Measurements from ENCODE around the gene SLC4A7. TPM values are rescaled to one million over a fixed set of nuclear protein-coding genes. Genes with fewer than 3 reads are reported as not detected.
"Not testable (repeated sequence)": the region's sequence is repeated elsewhere in the genome, so short reads cannot be mapped to it uniquely, and the experiment has no call there.

The SLC4A7 gene
- total RNA-seq, 8 experiments from 2014 or later: 40.3 to 187 (median 67.5) TPM

DNA sequence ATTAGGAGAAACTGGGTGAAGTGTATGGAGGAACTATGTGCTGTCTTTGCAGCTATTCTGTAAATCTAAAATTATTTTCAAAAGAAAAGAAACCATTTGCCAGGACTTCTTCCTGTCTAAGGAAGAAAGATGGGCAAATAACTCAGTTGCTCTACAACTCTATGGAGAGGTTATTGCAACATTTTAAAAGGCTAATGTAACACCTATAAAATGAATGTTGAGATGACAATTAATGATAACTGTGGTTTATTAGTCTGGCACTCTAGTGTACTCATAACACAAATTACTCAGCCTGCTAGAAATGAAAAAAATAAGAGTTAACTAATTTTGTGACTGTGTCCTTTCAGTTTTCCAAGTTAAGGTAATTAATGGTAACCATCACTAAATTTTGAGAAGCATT is 32.3 kb downstream of the SLC4A7 start:
- no peak for ATAC-seq (replicated peaks in 6 of 8)
- no peaks in the 10 kb centered on the region for H3K4me1 ChIP-seq (replicated peaks in 1 of 2)
- H3K27ac ChIP-seq: no peak overlapping the region
- H3K4me3 ChIP-seq: no peak overlapping the region
- in situ Hi-C loops (cut with MboI; ENCODE audit: low pct_unique_long_range_greater_than_20kb in 2 of 9, low sequenced_read_pairs in 9 of 9, unreplicated experiment in 9 of 9): no loop called here

DNA sequence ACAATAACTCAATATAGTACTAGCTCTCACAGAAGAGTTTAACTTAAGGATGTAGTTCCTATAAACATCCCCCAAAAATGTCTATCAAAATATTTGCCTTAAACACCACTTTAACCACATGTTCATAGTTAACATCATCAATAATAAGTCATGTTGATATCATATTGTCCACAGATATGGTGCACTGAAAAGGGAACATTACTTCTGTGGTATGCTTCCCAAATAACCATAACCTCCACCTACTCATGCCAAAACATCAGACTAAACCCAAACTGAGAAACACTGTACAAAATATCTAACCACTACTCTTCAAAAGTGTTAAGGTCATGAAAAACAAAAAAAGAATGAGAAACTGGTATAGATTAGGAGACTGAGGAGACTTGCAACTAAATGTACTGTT is 32.9 kb downstream of the SLC4A7 start:
- H3K4me1 ChIP-seq (replicated peaks in 1 of 2): no peaks in the 10 kb centered on the region
- no peak for ATAC-seq (replicated peaks in 6 of 8)
- in situ Hi-C loops (cut with MboI; ENCODE audit: low pct_unique_long_range_greater_than_20kb in 2 of 9, low sequenced_read_pairs in 9 of 9, unreplicated experiment in 9 of 9): no loop called here
- H3K4me3 ChIP-seq: no peak overlapping the region
- no peak overlapping the region for H3K27ac ChIP-seq

DNA sequence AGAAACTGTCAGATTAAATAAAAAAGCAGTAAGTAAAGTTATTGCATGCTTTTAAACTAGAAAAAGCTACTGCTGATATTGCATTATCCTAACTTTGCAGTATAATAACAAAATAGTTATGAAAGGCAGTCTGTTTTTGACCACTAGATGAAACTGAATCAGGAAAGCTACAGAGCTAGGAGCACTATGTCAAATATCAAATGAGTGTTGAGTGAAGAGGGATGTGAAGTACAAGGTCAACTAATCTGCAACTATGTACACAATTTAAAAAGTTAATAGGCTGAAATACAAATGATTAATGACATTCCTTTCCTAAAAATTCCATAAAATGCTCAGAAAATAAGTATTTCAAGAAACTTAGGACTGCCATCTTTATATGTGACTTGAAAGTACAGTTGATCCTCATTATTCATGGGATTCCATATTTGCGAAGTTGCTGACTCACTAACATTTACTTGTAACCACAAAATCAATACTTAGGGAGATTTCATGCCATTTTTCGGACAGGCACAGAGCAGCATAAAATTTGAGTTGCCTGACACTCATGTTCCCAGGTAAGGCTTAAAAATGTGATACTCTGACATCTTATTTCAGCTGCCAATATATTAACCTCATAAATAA is 34.5 kb downstream of the SLC4A7 start:
- in situ Hi-C loops (cut with MboI; ENCODE audit: low pct_unique_long_range_greater_than_20kb in 2 of 9, low sequenced_read_pairs in 9 of 9, unreplicated experiment in 9 of 9): no loop called here
- Histone ChIP-seq H3K4me1 (replicated peaks in 1 of 2) (no peaks in the 10 kb centered on the region), H3K27ac (no peak overlapping the region), H3K4me3 (no peak overlapping the region)
- 20 to 100% (median 100%) methylated on average over 1 to 2 of the region's 2 CpGs for WGBS, 10 experiments
- ATAC-seq (replicated peaks in 6 of 8): no peak

DNA sequence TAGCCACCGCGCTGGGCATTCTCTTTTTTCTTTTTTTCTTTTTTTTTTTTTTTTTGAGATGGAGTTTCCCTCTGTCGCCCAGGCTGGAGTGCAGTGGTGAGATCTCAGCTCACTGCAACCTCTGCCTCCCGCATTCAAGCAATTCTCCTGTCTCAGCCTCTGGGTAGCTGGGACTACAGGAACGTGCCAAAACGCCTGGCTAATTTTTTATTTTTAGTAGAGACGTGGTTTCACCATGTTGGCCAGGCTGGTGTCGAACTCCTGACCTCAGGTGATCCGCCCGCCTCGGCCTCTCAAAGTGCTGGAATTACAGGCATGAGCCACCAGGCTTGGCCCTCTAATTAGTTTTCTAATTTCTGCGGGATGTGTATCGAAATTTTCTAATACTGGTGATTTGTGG is 41.2 kb downstream of the SLC4A7 start:
- in situ Hi-C loops (cut with MboI; ENCODE audit: low pct_unique_long_range_greater_than_20kb in 2 of 9, low sequenced_read_pairs in 9 of 9, unreplicated experiment in 9 of 9); ATAC-seq (replicated peaks in 6 of 8); H3K4me3 ChIP-seq; H3K27ac ChIP-seq; H3K4me1 ChIP-seq (replicated peaks in 1 of 2): not testable (repeated sequence)
- WGBS, 10 experiments: 89 to 100% (median 99%) methylated on average over 2 to 10 of the region's 13 CpGs

DNA sequence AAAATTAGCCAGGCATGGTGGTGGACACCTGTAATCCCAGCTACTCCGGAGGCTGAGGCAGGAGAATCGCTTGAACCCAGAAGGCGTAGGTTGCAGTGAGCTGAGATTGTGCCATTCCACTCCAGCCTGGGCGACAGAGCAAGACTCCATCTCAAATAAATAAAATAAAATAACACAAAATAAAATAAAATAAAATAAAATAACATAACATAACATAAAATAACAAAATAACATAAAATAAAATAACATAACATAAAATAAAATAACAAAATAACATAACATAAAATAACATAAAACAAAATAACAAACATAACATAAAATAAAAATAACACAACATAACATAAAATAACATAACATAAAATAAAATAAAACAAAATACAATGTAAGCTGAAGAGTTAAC is 45.8 kb downstream of the SLC4A7 start:
- 91 to 100% (median 99%) methylated on average over 1 to 4 of the region's 4 CpGs; no CpG with 5 or more reads in 2 of the 10 experiments for WGBS, 10 experiments
- H3K4me1 ChIP-seq (replicated peaks in 1 of 2); H3K4me3 ChIP-seq; in situ Hi-C loops (cut with MboI; ENCODE audit: low pct_unique_long_range_greater_than_20kb in 2 of 9, low sequenced_read_pairs in 9 of 9, unreplicated experiment in 9 of 9); H3K27ac ChIP-seq; ATAC-seq (replicated peaks in 6 of 8): not testable (repeated sequence)

DNA sequence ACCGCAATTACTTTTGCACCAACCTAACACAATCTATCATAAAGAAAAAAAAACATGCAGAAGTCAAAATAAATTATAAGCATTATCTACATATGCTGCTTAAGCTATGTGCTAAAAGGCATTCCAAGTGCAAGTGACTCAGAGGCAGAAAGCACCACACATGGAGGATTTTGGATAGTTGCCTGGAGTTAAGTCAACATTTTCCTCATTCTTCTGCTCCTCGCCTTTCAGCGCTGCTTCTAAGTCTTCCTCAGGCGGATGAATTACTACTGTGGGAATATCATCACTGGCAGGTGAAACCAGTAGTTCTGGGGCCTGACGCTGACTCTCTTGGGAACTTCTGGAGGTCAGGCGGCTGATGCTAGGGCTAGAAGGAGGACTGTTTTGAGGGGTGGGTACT is 53.1 kb downstream of the SLC4A7 start:
- Histone ChIP-seq H3K27ac (no peak overlapping the region), H3K4me1 (replicated peaks in 1 of 2) (no peaks in the 10 kb centered on the region), H3K4me3 (no peak overlapping the region)
- WGBS, 10 experiments: 18 to 100% (median 81%) methylated on average over 1 to 6 of the region's 6 CpGs
- peak in 4 of 8 experiments; percentile 53 to 100 (median 100) for ATAC-seq (replicated peaks in 6 of 8)
- in situ Hi-C loops (cut with MboI; ENCODE audit: low pct_unique_long_range_greater_than_20kb in 2 of 9, low sequenced_read_pairs in 9 of 9, unreplicated experiment in 9 of 9): no loop called here

DNA sequence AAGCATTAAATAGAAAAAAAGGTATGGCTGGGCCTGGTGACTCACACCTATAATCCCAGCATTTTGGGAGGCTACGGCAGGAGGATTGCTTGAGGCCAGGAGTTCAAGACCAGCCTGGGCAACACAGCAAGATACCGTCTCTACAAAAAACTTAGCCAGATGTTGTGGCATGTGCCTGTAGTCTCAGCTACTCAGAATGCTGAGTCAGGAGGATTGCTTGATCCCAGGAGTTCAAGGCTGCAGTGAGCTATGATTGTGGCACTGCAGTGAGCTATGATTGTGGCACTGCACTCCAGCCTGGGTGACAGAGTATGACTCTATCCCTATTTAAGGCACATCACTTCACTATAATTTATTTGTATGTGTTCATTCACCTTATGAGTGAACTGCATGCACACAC is 54.3 kb downstream of the SLC4A7 start:
- Histone ChIP-seq H3K4me3 (no peak overlapping the region), H3K4me1 (replicated peaks in 1 of 2) (no peaks in the 10 kb centered on the region), H3K27ac (no peak overlapping the region)
- in situ Hi-C loops (cut with MboI; ENCODE audit: low pct_unique_long_range_greater_than_20kb in 2 of 9, low sequenced_read_pairs in 9 of 9, unreplicated experiment in 9 of 9): no loop called here
- ATAC-seq (replicated peaks in 6 of 8): no peak
- WGBS, 10 experiments: 80 to 100% (median 100%) methylated on average over 1 of the region's 2 CpGs; no CpG with 5 or more reads in 5 of the 10 experiments

DNA sequence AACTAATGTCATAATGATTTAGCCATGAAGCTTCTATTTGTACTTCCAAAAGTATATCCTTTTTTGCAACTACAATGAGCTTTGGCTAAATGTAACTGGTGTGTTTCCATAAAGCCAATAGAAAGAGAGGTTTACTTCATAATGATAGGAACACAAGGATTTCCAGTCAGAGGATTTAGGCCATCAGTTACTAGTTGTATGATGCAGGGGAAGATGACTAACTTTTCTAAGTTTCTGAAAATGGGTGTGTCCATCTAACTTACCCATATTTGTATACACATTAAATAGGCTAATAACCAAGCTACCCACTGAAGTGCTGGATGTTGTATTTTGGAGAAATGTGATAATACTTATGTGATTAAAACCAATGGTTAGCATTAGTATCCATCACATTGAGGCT is 55.7 kb downstream of the SLC4A7 start:
- in situ Hi-C loops (cut with MboI; ENCODE audit: low pct_unique_long_range_greater_than_20kb in 2 of 9, low sequenced_read_pairs in 9 of 9, unreplicated experiment in 9 of 9): no loop called here
- H3K4me3 ChIP-seq: no peak overlapping the region

DNA sequence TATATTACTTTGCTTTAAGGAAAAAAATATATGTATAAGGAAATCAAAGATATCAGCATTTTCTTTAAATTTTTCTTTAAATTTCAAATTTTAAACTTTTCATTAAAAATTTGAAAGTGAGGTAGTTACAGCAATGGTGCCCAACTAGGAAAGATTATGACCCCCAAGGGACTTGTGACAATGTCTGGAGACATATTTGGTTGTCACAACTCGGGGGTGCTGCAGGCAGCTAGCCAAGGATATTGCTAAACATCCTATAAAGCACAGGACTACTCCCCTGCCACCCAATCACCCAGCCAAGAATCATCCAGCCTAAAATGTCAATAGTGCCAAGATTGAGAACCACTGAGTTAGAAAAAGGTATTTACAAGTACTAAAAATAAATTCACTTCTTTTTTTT is 57.3 kb downstream of the SLC4A7 start:
- ATAC-seq (replicated peaks in 6 of 8): no peak
- 33 to 100% (median 60%) methylated on average over 1 of the region's 1 CpG; no CpG with 5 or more reads in 4 of the 10 experiments for WGBS, 10 experiments

More for the DNA sequence above, 55.7 kb downstream of the SLC4A7 start:
- Histone ChIP-seq H3K27ac (no peak overlapping the region), H3K4me1 (replicated peaks in 1 of 2) (no peaks in the 10 kb centered on the region)
- ATAC-seq (replicated peaks in 6 of 8): no peak

DNA sequence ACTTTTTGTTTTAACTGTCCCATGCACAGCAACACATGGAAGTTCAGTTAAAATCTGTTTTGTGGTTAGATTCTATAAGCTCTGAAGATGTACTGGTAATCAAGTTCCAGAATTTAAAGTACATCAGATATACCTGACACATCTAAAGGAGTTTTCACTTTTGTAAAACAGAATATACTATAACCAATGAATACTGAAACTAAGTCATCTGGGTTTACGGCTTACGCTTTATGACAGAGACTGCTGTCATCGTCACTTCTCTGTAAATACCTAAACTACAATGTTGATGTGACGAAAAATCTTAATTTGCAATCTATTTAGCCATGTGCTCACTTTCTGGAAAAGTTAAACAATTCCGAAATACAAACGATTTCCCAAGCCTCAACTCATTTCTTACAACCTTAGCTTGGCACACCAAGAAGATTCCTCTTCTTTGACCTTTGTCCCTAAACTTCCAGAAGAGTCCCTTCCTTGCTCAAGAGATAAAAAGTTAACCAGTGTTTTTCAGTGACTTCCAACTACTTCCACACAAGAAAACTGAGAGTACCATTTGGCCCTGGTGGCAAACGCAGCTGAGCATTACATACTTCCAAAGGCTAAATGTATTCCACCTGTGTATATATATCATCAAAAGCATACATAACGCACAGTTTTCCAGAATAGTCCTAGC is 58.2 kb downstream of the SLC4A7 start:
- Histone ChIP-seq H3K4me3 (no peak overlapping the region), H3K27ac (no peak overlapping the region), H3K4me1 (replicated peaks in 1 of 2) (no peaks in the 10 kb centered on the region)
- in situ Hi-C loops (cut with MboI; ENCODE audit: low pct_unique_long_range_greater_than_20kb in 2 of 9, low sequenced_read_pairs in 9 of 9, unreplicated experiment in 9 of 9): no loop called here
- WGBS, 10 experiments: 80 to 100% (median 94%) methylated on average over 4 to 8 of the region's 8 CpGs
- ATAC-seq (replicated peaks in 6 of 8): no peak

More for the DNA sequence above, 57.3 kb downstream of the SLC4A7 start:
- Histone ChIP-seq H3K4me3 (no peak overlapping the region), H3K27ac (no peak overlapping the region), H3K4me1 (replicated peaks in 1 of 2) (no peaks in the 10 kb centered on the region)
- in situ Hi-C loops (cut with MboI; ENCODE audit: low pct_unique_long_range_greater_than_20kb in 2 of 9, low sequenced_read_pairs in 9 of 9, unreplicated experiment in 9 of 9): no loop called here

DNA sequence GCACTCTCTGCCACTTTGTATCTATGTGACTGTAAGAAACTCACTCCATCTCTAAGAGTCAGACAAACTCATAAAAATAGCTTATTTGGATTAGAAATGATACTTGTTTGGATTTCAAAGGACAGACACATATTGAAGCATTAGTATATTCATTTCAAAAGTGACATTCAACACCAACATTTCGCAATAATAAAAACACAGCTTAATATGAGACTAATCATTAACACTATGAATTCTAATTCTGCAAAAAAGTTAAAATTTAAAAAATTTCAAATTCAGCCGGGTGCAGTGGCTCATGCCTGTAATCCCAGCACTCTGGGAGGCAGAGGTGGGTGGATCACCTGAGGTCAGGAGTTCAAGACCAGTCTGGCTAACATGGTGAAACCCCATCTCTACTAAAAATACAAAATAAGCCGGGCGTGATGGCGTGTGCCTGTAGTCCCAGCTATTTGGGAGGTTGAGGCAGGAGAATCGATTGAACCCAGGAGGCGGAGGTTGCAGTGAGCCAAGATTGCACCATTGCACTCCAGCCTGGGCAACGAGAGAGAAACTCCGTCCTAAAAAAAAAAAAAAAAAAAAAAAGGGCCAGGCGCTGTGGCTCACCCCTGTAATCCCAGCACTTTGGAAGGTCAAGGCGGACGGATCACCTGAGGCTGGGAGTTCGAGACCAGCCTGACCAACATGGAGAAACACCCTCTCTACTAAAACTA is 59.2 kb downstream of the SLC4A7 start:
- in situ Hi-C loops (cut with MboI; ENCODE audit: low pct_unique_long_range_greater_than_20kb in 2 of 9, low sequenced_read_pairs in 9 of 9, unreplicated experiment in 9 of 9): not testable (repeated sequence)

DNA sequence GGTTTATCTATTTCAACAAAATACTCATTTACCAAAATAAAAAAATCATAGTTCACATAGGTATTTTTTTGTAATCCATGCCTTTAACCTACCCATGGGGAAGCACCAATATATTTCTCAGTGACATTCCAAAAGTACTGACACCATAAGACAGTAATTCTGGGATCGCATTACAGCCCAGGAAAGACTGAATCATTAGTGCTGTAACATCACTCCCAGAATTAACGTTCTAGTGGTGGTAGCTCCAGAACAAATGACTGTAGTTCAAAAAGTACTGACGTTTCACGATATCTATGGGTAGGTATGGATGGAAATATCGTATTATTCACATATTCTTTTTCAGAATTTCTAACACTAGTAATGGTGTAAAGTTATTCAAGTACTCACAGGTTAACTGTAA is 60.7 kb downstream of the SLC4A7 start:
- in situ Hi-C loops (cut with MboI; ENCODE audit: low pct_unique_long_range_greater_than_20kb in 2 of 9, low sequenced_read_pairs in 9 of 9, unreplicated experiment in 9 of 9): no loop called here
- 61 to 100% (median 88%) methylated on average over 1 to 5 of the region's 5 CpGs; no CpG with 5 or more reads in 1 of the 10 experiments for WGBS, 10 experiments
- ATAC-seq (replicated peaks in 6 of 8): peak in 1 of 8 experiments; percentile 49
- Histone ChIP-seq H3K27ac (no peak overlapping the region), H3K4me1 (replicated peaks in 1 of 2) (no peaks in the 10 kb centered on the region), H3K4me3 (no peak overlapping the region)

More for the DNA sequence above, 59.2 kb downstream of the SLC4A7 start:
- not testable (repeated sequence) for ATAC-seq (replicated peaks in 6 of 8); H3K27ac ChIP-seq; H3K4me1 ChIP-seq (replicated peaks in 1 of 2); H3K4me3 ChIP-seq
- 65 to 100% (median 94%) methylated on average over 1 to 10 of the region's 13 CpGs; no CpG with 5 or more reads in 2 of the 10 experiments for WGBS, 10 experiments

DNA sequence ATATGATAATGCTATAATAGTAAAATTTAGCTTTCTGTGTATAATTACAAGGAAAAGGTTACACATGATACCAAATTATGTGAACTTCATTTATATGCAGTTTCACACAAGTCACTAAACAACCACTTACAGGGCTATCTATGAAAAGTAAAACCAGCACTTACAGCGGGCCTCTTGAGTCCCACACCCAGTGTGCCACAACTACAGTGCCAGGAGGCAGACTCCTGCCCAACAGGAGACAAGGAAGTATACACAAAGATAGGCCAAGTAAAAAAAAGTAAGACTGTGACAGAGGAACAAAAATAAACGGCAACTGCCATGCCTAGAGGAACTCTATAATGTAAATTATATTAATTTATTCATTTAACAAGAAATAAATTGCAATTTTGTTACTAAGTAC is 61.6 kb downstream of the SLC4A7 start:
- ATAC-seq (replicated peaks in 6 of 8): no peak
- no peak overlapping the region for H3K27ac ChIP-seq
- in situ Hi-C loops (cut with MboI; ENCODE audit: low pct_unique_long_range_greater_than_20kb in 2 of 9, low sequenced_read_pairs in 9 of 9, unreplicated experiment in 9 of 9): no loop called here
- H3K4me3 ChIP-seq: no peak overlapping the region
- no peaks in the 10 kb centered on the region for H3K4me1 ChIP-seq (replicated peaks in 1 of 2)
- 76 to 100% (median 96%) methylated on average over 1 to 2 of the region's 2 CpGs; no CpG with 5 or more reads in 2 of the 10 experiments for WGBS, 10 experiments
